Effector memory CD4-positive, alpha-beta T cell (primary cell): ENCODE results near the gene SLAMF7.

ENCODE experiments used
- DNase-seq, 3 donors: peaks; one replicate each; pipeline ENCODE4 v3.0.0-alpha.2; 2020
- H3K27ac ChIP-seq: 2 replicates; pipeline ENCODE4 v1.7.0; 2013; ENCODE audit warnings: mild to moderate bottlenecking, low read length, moderate library complexity; ENCODE audit not compliant: insufficient read depth, poor library complexity, severe bottlenecking
- H3K27me3 ChIP-seq: replicated peaks from 2 replicates; pipeline ENCODE4 v1.7.0; 2013; ENCODE audit warnings: mild to moderate bottlenecking, low read length; ENCODE audit not compliant: insufficient read depth, control insufficient read depth, poor library complexity, severe bottlenecking
- H3K36me3 ChIP-seq: 2 replicates; pipeline ENCODE4 v1.7.0; 2013; ENCODE audit warnings: mild to moderate bottlenecking, low read length, moderate library complexity; ENCODE audit not compliant: control insufficient read depth, insufficient read depth
- H3K4me1 ChIP-seq: 2 replicates; pipeline ENCODE4 v1.7.0; 2013; ENCODE audit warnings: low read length, mild to moderate bottlenecking; ENCODE audit not compliant: control insufficient read depth, insufficient read depth, poor library complexity, severe bottlenecking
- H3K4me3 ChIP-seq: 2 replicates; pipeline ENCODE4 v1.7.0; 2013; ENCODE audit warnings: low read length, low read depth, mild to moderate bottlenecking; ENCODE audit not compliant: insufficient read depth, poor library complexity, severe bottlenecking
- H3K9me3 ChIP-seq: 2 replicates; pipeline ENCODE4 v1.7.0; 2013; ENCODE audit warnings: mild to moderate bottlenecking, low read length, moderate library complexity; ENCODE audit not compliant: control insufficient read depth

Gene SLAMF7

DNA sequence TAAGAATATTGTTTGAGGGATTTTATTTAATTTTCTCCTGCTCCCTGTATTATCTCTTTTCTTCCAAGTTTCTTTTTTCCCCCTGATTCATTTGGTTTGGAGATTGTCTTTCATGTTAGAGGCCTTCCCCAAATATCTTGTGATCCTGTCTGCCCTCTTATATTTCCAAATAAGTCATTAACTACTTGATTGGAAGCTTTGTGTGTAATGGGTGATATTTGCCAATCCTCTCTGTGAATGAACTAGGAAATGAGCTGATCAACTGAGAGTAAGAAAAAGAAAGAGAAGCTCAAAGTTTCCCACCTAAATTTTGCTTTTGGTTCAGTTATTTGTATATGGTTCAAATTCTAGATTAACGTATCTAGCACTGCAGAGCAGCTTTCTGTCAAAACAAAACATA is 33.3 kb downstream of the SLAMF7 start:
- Histone ChIP-seq H3K27ac (no peak overlapping the region), H3K36me3 (no peaks in the 10 kb centered on the region), H3K9me3 (no peaks in the 10 kb centered on the region), H3K27me3 (no peaks in the 10 kb centered on the region), H3K4me3 (no peak overlapping the region), H3K4me1 (peaks cover 8% of the 10 kb centered on the region)
- no peak for DNase-seq

DNA sequence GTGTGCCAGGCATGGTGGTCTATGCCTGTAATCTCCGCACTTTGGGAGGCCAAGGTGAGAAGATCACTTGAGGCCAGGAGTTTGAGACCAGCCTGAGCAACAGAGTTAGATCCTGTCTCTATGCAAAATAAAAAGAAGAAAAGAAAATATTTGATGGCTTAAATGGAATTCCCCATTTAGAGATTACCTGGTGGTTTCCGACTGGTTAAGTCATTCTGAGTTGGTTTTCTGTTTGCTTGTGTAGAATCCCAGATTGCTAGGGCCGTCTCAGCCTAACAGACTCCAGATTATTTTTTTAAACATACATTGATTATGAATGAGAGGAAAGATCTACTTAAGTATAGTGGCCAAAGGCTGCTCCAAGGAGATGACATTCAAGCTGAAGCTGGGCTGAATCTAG is 34.0 kb downstream of the SLAMF7 start:
- H3K27ac ChIP-seq: no peak overlapping the region
- peaks cover 4% of the 10 kb centered on the region for H3K4me1 ChIP-seq
- no peaks in the 10 kb centered on the region for H3K36me3 ChIP-seq
- DNase-seq: no peak
- H3K27me3 ChIP-seq: no peaks in the 10 kb centered on the region
- H3K9me3 ChIP-seq: no peaks in the 10 kb centered on the region
- no peak overlapping the region for H3K4me3 ChIP-seq

DNA sequence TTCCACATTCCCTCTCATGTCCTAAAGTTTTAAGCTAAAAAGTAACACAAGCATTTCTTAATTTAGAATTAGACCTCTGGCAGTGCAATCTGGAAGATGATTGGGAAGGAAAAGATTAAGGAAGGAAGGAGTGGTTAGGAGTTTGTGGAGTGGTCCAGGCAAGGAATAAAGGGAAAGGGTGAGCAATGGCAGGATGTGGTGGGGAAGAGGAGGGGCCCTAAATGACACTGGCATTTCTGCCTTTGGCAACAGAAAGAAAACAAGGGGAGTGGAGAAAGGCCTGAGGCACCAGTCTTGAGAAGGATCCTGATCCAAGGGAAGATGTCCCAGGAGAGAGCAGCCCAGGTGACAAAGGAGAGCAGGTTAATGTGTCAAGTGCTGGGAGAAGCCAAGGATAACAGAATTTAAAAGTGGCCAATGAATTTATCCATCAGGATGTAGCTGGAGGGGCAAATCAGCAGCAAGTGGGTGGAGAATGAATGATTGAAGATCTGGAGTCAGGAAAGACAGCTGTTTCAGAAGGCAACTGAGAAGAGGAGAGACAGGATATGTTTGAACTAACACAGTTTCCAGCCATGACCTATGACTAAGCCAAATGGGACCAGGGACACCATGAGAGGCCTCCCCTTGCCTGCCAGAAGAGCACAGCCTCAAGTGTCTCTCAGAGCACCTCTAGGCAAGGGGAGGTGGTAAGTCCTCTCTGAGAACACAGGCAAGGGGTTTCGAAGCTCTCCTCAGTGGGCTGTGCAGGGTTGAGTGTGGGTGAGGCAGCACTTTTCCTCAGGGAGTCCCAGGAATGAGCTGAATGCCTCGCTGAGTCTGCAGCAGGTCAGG is 36.1 kb downstream of the SLAMF7 start:
- Histone ChIP-seq H3K27ac (no peak overlapping the region), H3K4me1 (peaks cover 3% of the 10 kb centered on the region), H3K36me3 (no peaks in the 10 kb centered on the region), H3K4me3 (no peak overlapping the region), H3K9me3 (no peaks in the 10 kb centered on the region), H3K27me3 (no peaks in the 10 kb centered on the region)
- no peak for DNase-seq

DNA sequence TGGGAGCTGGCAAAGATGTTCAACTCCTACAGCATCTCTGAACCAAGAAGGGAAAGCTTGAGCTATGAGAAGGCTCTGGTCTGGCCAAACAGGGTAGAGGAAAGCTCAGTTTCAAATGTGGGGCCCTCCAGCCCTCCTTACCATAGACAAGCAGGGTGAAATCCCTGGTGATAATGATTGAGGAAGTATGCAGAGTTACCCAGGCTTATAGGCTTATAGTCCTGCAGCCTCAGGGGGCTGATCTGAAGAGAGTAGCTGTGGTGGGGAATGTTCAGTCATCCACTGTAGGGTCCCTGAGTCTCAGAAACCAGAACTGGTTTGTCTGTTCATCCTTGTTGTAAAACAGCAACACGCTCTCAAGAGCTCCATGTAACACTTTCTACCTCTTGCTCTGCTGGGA is 37.1 kb downstream of the SLAMF7 start:
- Histone ChIP-seq H3K27me3 (no peaks in the 10 kb centered on the region), H3K9me3 (no peaks in the 10 kb centered on the region), H3K27ac (no peak overlapping the region), H3K4me3 (no peak overlapping the region), H3K36me3 (no peaks in the 10 kb centered on the region), H3K4me1 (peaks cover 3% of the 10 kb centered on the region)
- DNase-seq: no peak

DNA sequence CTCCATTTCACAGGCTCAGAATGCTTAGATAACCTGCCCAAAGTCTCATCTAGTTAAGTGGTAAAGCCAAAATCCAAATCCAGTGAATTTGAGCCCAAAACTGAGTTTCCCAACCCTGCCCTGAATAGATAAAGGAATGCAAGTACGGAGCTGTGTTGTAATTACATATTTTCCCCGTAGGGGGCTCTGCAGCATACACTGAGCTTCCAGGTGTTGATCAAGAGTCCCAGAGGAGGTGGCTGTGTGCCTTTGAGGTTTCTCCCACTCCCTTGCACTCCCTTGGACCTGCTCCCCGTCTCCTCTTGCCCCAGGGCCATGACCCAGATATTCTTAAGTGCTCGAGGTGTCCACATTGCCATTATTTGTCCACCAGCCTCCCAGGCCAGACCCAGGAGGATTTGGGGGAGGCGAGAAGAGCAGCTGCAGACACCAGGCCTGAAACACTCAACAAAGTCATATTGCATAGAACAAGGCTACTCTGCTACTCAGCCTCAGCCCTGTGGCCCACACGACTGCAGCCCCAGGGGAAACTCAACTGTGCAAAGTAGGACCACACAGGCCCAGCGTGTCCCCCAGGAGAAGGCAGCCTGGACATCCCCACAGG is 38.5 kb downstream of the SLAMF7 start:
- H3K27me3 ChIP-seq: no peaks in the 10 kb centered on the region
- H3K27ac ChIP-seq: no peak overlapping the region
- H3K4me3 ChIP-seq: no peak overlapping the region
- no peaks in the 10 kb centered on the region for H3K36me3 ChIP-seq
- H3K4me1 ChIP-seq: peaks cover 6% of the 10 kb centered on the region
- peak in 2 of 3 donors; percentile 15 to 35 for DNase-seq
- no peaks in the 10 kb centered on the region for H3K9me3 ChIP-seq

DNA sequence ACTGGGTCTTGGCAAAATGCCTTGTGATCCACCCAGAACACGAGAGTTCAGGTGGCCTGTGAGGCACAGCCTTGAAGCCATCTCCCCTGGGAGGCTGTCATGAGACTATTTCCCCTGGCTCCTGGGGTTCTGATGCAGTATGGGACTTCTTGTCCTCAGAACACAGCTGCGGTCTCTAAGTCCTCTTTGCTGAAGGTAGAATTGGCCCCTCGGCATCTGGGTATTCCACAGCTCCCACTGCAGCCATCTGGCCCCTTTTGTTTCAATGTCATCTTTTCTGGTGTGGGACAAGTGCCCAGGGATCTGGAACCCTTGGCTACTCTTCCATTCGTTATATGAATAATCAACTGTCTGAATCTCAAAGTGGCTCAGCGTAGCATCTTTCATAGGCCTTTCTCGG is 39.9 kb downstream of the SLAMF7 start:
- DNase-seq: no peak
- Histone ChIP-seq H3K9me3 (no peaks in the 10 kb centered on the region), H3K4me3 (no peak overlapping the region), H3K27ac (no peak overlapping the region), H3K4me1 (peaks cover 6% of the 10 kb centered on the region), H3K36me3 (no peaks in the 10 kb centered on the region), H3K27me3 (no peaks in the 10 kb centered on the region)

DNA sequence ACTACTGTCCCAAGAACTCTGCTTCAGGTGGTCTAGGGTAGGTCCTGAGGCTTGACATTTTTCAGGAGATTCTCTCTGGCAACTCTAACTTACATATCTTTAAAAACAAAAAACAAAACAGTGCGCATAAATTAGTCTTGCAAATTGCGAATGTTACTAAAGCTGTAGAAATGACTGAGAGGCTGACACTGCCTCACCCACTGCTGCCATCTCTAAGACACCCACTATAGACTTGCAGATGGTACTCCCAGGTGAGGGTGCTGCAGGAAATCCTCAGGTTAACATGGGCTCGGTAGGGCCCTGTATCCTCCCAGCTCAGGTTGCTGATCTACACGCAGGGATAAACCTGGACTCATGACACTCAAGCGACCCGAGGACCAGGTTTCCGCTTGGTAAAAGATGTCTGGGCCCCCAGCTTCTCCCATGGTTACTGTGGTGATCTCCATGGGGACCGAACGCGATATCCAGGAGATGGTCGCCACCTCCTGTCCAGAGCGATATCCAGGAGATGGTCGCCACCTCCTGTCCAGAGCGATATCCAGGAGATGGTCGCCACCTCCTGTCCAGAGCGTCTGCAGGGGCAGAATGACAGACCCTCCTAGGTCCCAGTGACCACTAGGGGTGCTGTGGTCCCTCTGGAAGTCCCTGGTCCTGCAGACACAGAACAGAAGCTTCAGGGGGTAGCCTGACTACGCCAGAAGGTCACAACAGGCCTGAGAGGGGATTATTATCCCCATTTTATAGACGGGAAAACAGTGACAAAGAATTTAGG is 40.8 kb downstream of the SLAMF7 start:
- DNase-seq: no peak
- H3K27ac ChIP-seq: no peak overlapping the region
- H3K4me1 ChIP-seq: peaks cover 6% of the 10 kb centered on the region
- H3K36me3 ChIP-seq: no peaks in the 10 kb centered on the region
- no peaks in the 10 kb centered on the region for H3K9me3 ChIP-seq
- no peaks in the 10 kb centered on the region for H3K27me3 ChIP-seq
- H3K4me3 ChIP-seq: no peak overlapping the region

DNA sequence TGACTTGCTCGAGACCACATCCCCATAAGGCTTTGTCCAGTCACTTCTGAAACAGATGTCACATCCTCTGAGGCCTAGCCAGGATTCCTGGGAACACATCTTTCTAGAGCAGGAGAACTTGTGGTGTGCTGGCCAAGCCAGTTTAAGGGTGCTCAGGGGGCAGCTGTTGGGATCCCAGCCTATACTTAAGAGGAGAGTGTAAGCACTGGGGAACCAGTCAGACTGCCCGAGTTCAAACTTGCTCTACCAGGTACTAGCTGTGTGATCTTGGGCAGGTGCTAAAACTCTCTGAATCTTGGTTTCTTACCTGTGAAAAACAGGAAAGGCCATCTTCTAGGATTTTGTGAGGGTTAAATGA is 41.3 kb downstream of the SLAMF7 start:
- Histone ChIP-seq H3K27me3 (no peaks in the 10 kb centered on the region), H3K9me3 (no peaks in the 10 kb centered on the region), H3K36me3 (no peaks in the 10 kb centered on the region), H3K27ac (no peak overlapping the region), H3K4me3 (no peak overlapping the region), H3K4me1 (peaks cover 6% of the 10 kb centered on the region)
- no peak for DNase-seq

DNA sequence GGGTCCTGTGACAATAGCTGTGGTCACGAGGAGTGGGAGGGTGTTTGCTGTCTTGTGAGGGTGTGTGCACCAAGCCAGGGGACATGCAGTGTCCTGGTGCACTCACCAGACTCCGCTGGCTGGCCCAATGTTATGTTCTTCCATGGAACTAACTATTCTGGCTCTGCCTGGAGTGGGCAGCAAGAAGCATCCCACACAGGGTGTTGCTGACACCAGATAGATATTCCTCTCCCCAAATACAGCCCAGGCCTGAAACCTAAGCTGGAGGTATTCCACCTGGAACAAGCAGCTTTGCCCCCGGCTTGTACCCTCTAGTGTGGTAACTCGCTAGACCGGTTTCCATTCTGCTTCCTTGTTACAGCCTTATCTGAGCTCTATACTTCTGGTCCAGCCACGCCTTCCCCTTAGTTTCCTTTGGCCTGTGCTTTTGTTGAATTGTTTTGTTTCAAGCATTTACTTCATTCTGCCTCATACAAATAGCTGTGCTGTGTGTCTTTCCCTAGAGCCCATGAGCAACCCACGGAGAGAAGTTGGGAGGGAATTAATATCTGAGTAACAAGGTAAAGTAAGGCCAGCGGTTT is 42.2 kb downstream of the SLAMF7 start:
- no peak overlapping the region for H3K27ac ChIP-seq
- H3K9me3 ChIP-seq: no peaks in the 10 kb centered on the region
- no peaks in the 10 kb centered on the region for H3K36me3 ChIP-seq
- H3K27me3 ChIP-seq: no peaks in the 10 kb centered on the region
- no peak for DNase-seq
- no peak overlapping the region for H3K4me3 ChIP-seq
- H3K4me1 ChIP-seq: peaks cover 6% of the 10 kb centered on the region
